ENCODE results near the gene ATXN1. TPM values are rescaled to one million over a fixed set of nuclear protein-coding genes. Genes with fewer than 3 reads are reported as not detected.

ATXN1 gene
- total and polyA plus RNA-seq, 2 of the 8 experiments (the other 6 are each of a cell fraction or from before 2014, with no cell fraction given) = 1.6 to 4.0 TPM

- no peaks in the 10 kb centered on the region for H4K20me1 ChIP-seq (replicated peaks in 1 of 2; ENCODE audit: control insufficient read depth in 1 of 2, insufficient read depth in 2 of 2, low read length in 2 of 2)
- ChIA-PET POLR2A (ENCODE audit: partially characterized antibody) (no interaction called here), CTCF (ENCODE audit: partially characterized antibody) (interaction anchor here (1.8 to 2.0 kb wide), 3 partner anchors 11 to 64 kb away, joined by 5 to 7 read pairs (median 6); no protein-coding TSS in a partner anchor)
- DNase-seq (ENCODE audit: low read depth in 1 of 2, low spot score in 2 of 2) (no peak), FAIRE-seq (no peak)
- no peaks in the 10 kb centered on the region for H3K27me3 ChIP-seq (replicated peaks in 1 of 4; ENCODE audit: control insufficient read depth in 3 of 4, extremely low read depth in 1 of 4, insufficient read depth in 3 of 4, low read length in 3 of 4)
- WGBS, 2 experiments (ENCODE audit: extremely low coverage in 1 of 2, insufficient coverage in 1 of 2, insufficient read length in 1 of 2, insufficient replicate concordance in 2 of 2, low coverage in 1 of 2, low lambda C conversion rate in 2 of 2, missing lambda C conversion rate in 1 of 2) = 90% methylated on average over 7 of the region's 7 CpGs; no CpG with 5 or more reads in 1 of the 2 experiments
- H3K27ac ChIP-seq (ENCODE audit: low read depth, low read length) = no peak overlapping the region
- H2BK20ac ChIP-seq (ENCODE audit: low read length) = no peak overlapping the region
- H3K4me3 ChIP-seq (ENCODE audit: extremely low read depth in 1 of 4, insufficient read depth in 2 of 4, low read depth in 3 of 4, low read length in 4 of 4) = no peak overlapping the region
- H3K36me3 ChIP-seq (ENCODE audit: control insufficient read depth in 2 of 4, insufficient read depth in 4 of 4, low read length in 3 of 4) = no peaks in the 10 kb centered on the region
- no peak overlapping the region for H4K91ac ChIP-seq (replicated peaks; ENCODE audit: insufficient read length, low read length)
- no peak overlapping the region for H3K9ac ChIP-seq (replicated peaks in 1 of 4; ENCODE audit: extremely low read depth in 1 of 4, low read depth in 3 of 4, low read length in 3 of 4)
- H3K79me1 ChIP-seq (ENCODE audit: low read depth, low read length) = no peaks in the 10 kb centered on the region
- no peaks in the 10 kb centered on the region for H3K4me1 ChIP-seq (replicated peaks in 1 of 4; ENCODE audit: control insufficient read depth in 3 of 4, insufficient read depth in 4 of 4, low read length in 3 of 4)
- H3K18ac ChIP-seq (ENCODE audit: extremely low read depth, low read length) = no peak overlapping the region
- H2BK5ac ChIP-seq (ENCODE audit: low read depth, low read length) = no peak overlapping the region
- no peak overlapping the region for H2BK120ac ChIP-seq (replicated peaks; ENCODE audit: low read depth, low read length)
- no peak overlapping the region for H3K14ac ChIP-seq (ENCODE audit: insufficient read length)
- no peak overlapping the region for H4K8ac ChIP-seq (ENCODE audit: extremely low read depth, insufficient read depth, low read length)
- no peak overlapping the region for H2BK12ac ChIP-seq (ENCODE audit: low read depth, low read length)
- no peak overlapping the region for H3K4me2 ChIP-seq (ENCODE audit: insufficient read depth in 1 of 2, low read depth in 2 of 2, low read length in 2 of 2)
- no peak overlapping the region for H2BK15ac ChIP-seq (ENCODE audit: low read length)
- no peaks in the 10 kb centered on the region for H3K79me2 ChIP-seq (ENCODE audit: control insufficient read depth in 1 of 2, insufficient read depth in 2 of 2, low read length in 2 of 2)
- H3K23ac ChIP-seq (ENCODE audit: insufficient read length) = no peak overlapping the region
- H3K56ac ChIP-seq (replicated peaks; ENCODE audit: insufficient read length, low read depth, low read length) = no peak overlapping the region
- H3K9me3 ChIP-seq (ENCODE audit: insufficient read depth in 2 of 2, low read depth in 1 of 2, low read length in 1 of 2) = no peaks in the 10 kb centered on the region
- H3K23me2 ChIP-seq (ENCODE audit: low read depth, low read length) = no peaks in the 10 kb centered on the region
- no peak overlapping the region for H2AK5ac ChIP-seq (ENCODE audit: low read depth, low read length)
- no peak overlapping the region for H3K4ac ChIP-seq (replicated peaks; ENCODE audit: insufficient read length, low read depth, low read length)
- no peak overlapping the region for H2AFZ ChIP-seq (ENCODE audit: low read length)
- H4K5ac ChIP-seq (ENCODE audit: insufficient read length, low read depth, low read length) = no peak overlapping the region
- TF ChIP-seq JUN (IDR thresholded peaks at IDR 0.05; ENCODE audit: low read depth, low read length) (no peak), GABPA (IDR thresholded peaks at IDR 0.05; ENCODE audit: borderline replicate concordance, insufficient read depth, low read length) (no peak), BRCA1 (IDR thresholded peaks at IDR 0.05; ENCODE audit: low read depth, low read length) (no peak), SAP30 (IDR thresholded peaks at IDR 0.05; ENCODE audit: insufficient read depth, insufficient replicate concordance, low read length) (no peak), EGR1 (IDR thresholded peaks at IDR 0.05; ENCODE audit: borderline replicate concordance, low read depth, low read length) (no peak), POLR2A (IDR thresholded peaks at IDR 0.05; ENCODE audit: control extremely low read depth in 1 of 2, low read depth in 2 of 2, low read length in 2 of 2) (no peak), MAX (IDR thresholded peaks at IDR 0.05) (no peak), FOSL1 (IDR thresholded peaks at IDR 0.05; ENCODE audit: insufficient read depth, low read depth, low read length) (no peak), EZH2 (IDR thresholded peaks at IDR 0.05; ENCODE audit: low read depth, low read length, severe bottlenecking) (no peak), SP4 (IDR thresholded peaks at IDR 0.05; ENCODE audit: low read length) (no peak), SUZ12 (IDR thresholded peaks at IDR 0.05; ENCODE audit: low read length) (no peak), SIN3A (conservative IDR thresholded peaks at IDR 0.05 in 1 of 2, IDR thresholded peaks at IDR 0.05 in 1 of 2; ENCODE audit: low read depth in 1 of 2, low read length in 2 of 2) (no peak)
Observed at GRCh38 chr6:16396497-16397319, 364.6 kb downstream of the ATXN1 start.
